Measurements from ENCODE around the gene SOHLH1. TPM values are rescaled to one million over a fixed set of nuclear protein-coding genes. Genes with fewer than 3 reads are reported as not detected.

The SOHLH1 gene, protein sequence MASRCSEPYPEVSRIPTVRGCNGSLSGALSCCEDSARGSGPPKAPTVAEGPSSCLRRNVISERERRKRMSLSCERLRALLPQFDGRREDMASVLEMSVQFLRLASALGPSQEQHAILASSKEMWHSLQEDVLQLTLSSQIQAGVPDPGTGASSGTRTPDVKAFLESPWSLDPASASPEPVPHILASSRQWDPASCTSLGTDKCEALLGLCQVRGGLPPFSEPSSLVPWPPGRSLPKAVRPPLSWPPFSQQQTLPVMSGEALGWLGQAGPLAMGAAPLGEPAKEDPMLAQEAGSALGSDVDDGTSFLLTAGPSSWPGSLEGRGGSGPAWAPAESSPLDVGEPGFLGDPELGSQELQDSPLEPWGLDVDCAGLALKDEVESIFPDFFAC
- not detected in 2 replicates for total RNA-seq (2014; rRNA removed; shearing (Covaris generic))

DNA sequence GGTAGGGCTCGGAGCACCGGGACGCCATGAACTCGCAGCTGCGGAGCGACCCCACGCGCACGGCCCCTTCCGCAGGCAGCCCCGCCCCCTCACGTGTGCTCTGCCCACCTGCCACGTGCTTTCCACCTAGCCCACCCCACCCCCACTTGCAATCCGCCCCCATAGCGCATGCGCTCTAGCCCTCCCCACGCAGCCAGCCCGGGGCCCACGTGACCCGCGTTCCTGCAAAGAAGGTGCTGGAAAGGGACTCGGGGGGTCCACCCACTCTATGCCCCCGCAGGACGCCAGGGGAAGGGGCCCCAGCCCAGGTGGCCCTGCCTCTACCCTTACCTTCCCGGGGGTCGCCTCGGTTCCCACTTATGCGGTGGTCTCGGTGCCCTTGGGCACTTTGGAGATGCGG lies at the start of gene SOHLH1:
Gene SOHLH1, minus strand, starts transcription at position 42 of the 400 bp plus-strand sequence. Its CDS starts 14 bp downstream, at position 28.
- Histone ChIP-seq H3K27me3 (ENCODE audit: control insufficient read depth, insufficient read depth, low read length) (peaks cover 2% of the 10 kb centered on the region; the same call in 1 of the 2 replicates), H3K4me3 (ENCODE audit: insufficient read depth, low read depth, low read length) (no peak within 1 kb of the TSS), H3K36me3 (replicated peaks; ENCODE audit: control insufficient read depth, insufficient read depth, low read length) (no peaks in the 10 kb centered on the region)
- DNase-seq, result no peak

- H3K4me3 ChIP-seq (ENCODE audit: insufficient read depth, low read depth, low read length), result no peak overlapping the region
- no peaks in the 10 kb centered on the region for H3K27me3 ChIP-seq (ENCODE audit: control insufficient read depth, insufficient read depth, low read length)
- H3K36me3 ChIP-seq (replicated peaks; ENCODE audit: control insufficient read depth, insufficient read depth, low read length), result no peaks in the 10 kb centered on the region
- no peak for DNase-seq
Observed at GRCh38 chr9:135748676-135749075, 49.4 kb upstream of the SOHLH1 start.

DNA sequence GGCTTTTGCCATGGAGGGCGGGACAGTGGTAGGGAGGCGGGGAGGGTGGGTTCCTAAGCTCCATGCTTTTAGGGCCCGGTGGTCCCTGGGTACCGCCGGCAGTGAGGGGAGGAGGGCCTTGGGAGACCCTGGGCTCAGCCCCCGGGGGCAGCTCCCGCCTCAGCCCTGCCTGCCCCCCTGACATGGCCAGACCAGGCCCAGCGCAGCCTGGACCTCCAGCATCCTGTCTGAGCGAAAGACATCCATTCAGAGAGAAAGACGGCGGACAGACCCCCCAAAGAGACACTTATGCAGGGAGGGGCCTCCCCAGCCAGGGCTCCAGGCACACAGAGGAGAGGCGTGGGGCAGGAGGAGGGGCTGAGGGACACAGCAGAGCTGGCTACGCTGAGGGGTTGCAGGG lies 48.0 kb upstream of the SOHLH1 start:
- H3K36me3 ChIP-seq (replicated peaks; ENCODE audit: control insufficient read depth, insufficient read depth, low read length), result no peaks in the 10 kb centered on the region
- peak; percentile 65 for DNase-seq
- H3K4me3 ChIP-seq (ENCODE audit: insufficient read depth, low read depth, low read length), result no peak overlapping the region

GRCh38 chr9:135746565-135746964 lies 47.3 kb upstream of the SOHLH1 start:
- no peak overlapping the region for H3K4me3 ChIP-seq (ENCODE audit: insufficient read depth, low read depth, low read length)
- DNase-seq, result peak; percentile 65
- no peaks in the 10 kb centered on the region for H3K27me3 ChIP-seq (ENCODE audit: control insufficient read depth, insufficient read depth, low read length)
- H3K36me3 ChIP-seq (replicated peaks; ENCODE audit: control insufficient read depth, insufficient read depth, low read length), result no peaks in the 10 kb centered on the region

More for the DNA sequence above, 48.0 kb upstream of the SOHLH1 start:
- no peaks in the 10 kb centered on the region for H3K27me3 ChIP-seq (ENCODE audit: control insufficient read depth, insufficient read depth, low read length)

GRCh38 chr9:135745686-135746324 lies 46.5 kb upstream of the SOHLH1 start:
- DNase-seq, result no peak
- no peak overlapping the region for H3K4me3 ChIP-seq (ENCODE audit: insufficient read depth, low read depth, low read length)
- no peaks in the 10 kb centered on the region for H3K36me3 ChIP-seq (replicated peaks; ENCODE audit: control insufficient read depth, insufficient read depth, low read length)
- H3K27me3 ChIP-seq (ENCODE audit: control insufficient read depth, insufficient read depth, low read length), result no peaks in the 10 kb centered on the region

DNA sequence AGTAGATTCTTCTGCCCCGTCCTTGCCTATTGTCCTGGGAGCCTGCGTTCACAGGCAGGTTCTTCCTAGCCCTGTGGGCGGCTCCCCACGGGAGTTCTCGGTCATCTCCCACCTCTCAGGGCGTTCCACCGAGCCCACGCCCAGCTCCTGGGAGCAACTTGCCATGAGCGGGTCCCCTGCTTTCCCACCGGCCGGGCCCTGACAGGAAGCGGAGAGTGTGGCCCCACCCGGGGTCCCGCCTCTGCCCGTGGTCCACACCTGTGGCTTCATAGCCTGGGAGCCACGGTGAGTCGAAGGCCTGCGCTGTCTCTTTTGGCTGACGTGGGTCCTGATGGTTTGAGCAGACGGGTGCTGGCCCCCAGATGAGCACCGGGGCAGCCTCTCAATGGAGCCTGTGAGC lies 45.9 kb upstream of the SOHLH1 start:
- Histone ChIP-seq H3K36me3 (replicated peaks; ENCODE audit: control insufficient read depth, insufficient read depth, low read length) (no peaks in the 10 kb centered on the region), H3K27me3 (ENCODE audit: control insufficient read depth, insufficient read depth, low read length) (no peaks in the 10 kb centered on the region), H3K4me3 (ENCODE audit: insufficient read depth, low read depth, low read length) (no peak overlapping the region)
- DNase-seq, result no peak

DNA sequence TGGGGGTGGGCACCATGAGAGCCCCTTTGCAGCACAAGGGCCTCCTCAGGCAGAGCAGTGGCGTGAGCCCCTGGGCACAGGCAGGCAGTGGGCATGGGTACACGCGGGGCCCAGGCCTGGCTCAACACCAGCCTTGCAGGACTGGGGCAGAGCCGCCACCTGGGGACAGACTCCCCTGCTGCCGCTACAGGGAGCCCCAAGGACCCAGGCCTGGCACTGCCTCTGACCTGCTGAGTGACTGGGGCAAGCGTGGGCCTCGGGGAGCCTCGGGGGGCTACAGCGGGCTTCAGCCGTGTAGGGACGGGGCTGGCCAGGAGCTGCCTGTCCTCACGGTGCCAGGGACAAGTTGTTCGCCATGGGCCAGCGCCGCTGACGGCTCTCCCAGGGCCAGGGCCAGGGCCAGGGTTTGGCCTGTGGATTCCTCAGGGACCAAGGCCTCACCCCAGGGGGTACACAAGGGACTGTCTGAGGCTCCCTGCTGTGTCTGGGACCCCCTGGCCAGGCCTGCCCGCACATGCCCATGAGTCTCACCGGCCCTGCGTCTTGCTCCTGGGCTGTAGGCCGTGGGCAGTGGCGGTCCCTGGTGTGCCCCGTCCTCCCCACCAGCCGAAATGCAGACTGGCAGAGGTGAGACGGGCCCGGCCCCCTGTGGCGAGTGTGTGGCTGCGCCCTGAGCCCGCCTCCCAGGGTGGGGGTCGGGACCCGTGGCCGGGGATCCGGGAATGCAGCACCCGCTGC lies 45.2 kb upstream of the SOHLH1 start:
- H3K4me3 ChIP-seq (ENCODE audit: insufficient read depth, low read depth, low read length), result no peak overlapping the region

DNA sequence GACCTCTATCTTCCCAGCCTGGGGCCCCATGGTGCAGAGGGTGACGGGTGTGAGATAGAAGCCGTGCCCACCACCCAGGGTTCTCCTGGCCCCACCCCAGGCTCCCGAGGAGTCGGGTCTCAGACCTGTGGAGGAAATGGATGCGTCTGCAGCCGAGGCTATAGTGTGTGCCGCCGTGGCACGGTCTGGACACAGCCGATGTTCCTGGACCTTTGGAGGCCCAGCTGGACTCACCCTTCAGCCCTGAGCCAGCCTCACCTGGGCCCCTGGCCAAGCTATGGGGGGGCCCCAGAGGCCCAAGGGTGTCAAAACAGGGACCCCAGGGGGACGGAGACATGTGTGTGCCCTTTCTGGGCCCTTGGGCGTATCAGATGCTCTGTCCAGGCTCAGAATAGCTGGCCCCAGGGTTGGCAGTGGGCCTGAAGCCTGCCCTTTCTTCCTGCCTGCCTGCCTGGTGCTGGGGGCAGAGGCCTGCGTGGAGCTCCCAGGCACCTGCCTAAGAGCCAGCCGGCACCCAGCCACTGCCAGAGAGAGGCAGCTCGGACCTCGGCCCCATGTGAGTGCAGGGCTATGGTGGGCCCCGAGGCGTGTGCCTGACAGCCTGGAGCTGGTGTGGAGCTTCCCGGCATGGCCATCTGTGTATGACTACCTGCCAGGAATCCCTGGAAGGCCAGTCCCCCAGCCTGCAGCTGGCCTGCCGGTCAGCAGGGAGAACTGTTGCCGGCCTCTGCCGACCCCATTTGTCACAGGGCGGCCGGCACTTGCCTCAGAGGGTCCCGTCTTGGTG lies 44.5 kb upstream of the SOHLH1 start:
- no peak for DNase-seq
- Histone ChIP-seq H3K27me3 (ENCODE audit: control insufficient read depth, insufficient read depth, low read length) (no peaks in the 10 kb centered on the region), H3K36me3 (replicated peaks; ENCODE audit: control insufficient read depth, insufficient read depth, low read length) (no peaks in the 10 kb centered on the region), H3K4me3 (ENCODE audit: insufficient read depth, low read depth, low read length) (no peak overlapping the region)

More for the DNA sequence above, 45.2 kb upstream of the SOHLH1 start:
- Histone ChIP-seq H3K27me3 (ENCODE audit: control insufficient read depth, insufficient read depth, low read length) (no peaks in the 10 kb centered on the region), H3K36me3 (replicated peaks; ENCODE audit: control insufficient read depth, insufficient read depth, low read length) (no peaks in the 10 kb centered on the region)
- DNase-seq, result no peak

GRCh38 chr9:135743021-135743420 lies 43.7 kb upstream of the SOHLH1 start:
- H3K4me3 ChIP-seq (ENCODE audit: insufficient read depth, low read depth, low read length), result no peak overlapping the region
- no peaks in the 10 kb centered on the region for H3K36me3 ChIP-seq (replicated peaks; ENCODE audit: control insufficient read depth, insufficient read depth, low read length)
- H3K27me3 ChIP-seq (ENCODE audit: control insufficient read depth, insufficient read depth, low read length), result no peaks in the 10 kb centered on the region
- DNase-seq, result no peak

GRCh38 chr9:135741276-135742219 lies 42.3 kb upstream of the SOHLH1 start:
- Histone ChIP-seq H3K36me3 (replicated peaks; ENCODE audit: control insufficient read depth, insufficient read depth, low read length) (no peaks in the 10 kb centered on the region), H3K4me3 (ENCODE audit: insufficient read depth, low read depth, low read length) (no peak overlapping the region), H3K27me3 (ENCODE audit: control insufficient read depth, insufficient read depth, low read length) (peaks cover 2% of the 10 kb centered on the region; the same call in 1 of the 2 replicates)
- peak; percentile 74 for DNase-seq

- no peak for DNase-seq
- Histone ChIP-seq H3K27me3 (ENCODE audit: control insufficient read depth, insufficient read depth, low read length) (peaks cover 2% of the 10 kb centered on the region; the same call in 1 of the 2 replicates), H3K4me3 (ENCODE audit: insufficient read depth, low read depth, low read length) (no peak overlapping the region), H3K36me3 (replicated peaks; ENCODE audit: control insufficient read depth, insufficient read depth, low read length) (no peaks in the 10 kb centered on the region)
Observed at GRCh38 chr9:135739271-135740220, 40.3 kb upstream of the SOHLH1 start.

DNA sequence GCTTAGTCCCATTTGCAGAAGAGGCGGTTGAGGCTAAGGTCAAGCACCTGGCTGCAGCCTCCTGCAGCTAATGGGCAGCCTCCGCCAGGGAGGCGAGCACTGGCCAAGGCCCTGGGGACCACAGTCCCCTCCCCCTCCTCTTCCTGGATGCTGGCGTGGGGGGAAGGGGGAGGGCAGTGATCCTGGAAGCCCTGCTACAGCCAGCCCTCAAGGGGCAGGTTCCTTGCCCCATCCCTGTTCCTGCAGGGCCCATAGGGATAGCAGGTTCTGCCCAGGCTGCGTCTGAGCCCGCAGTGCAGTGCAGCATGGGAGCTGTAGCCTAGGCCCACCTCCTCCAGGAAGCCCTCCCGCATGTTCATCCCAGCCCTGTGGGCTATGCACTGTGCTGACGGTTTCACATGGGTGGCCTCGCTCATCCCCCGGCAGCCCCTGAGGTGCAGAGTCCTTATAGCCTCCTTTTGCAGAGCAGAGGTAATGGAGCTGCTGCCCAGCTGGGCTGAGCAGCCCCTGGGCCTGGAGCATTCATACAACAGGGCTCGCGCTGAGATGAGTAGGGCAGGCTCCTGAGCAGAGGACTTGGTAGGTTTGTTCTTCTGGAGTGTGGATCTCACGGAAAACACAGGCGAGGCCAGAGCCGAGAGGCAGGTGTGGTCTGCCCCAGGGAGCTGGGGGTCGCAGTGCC lies 38.7 kb upstream of the SOHLH1 start:
- Histone ChIP-seq H3K36me3 (replicated peaks; ENCODE audit: control insufficient read depth, insufficient read depth, low read length) (no peaks in the 10 kb centered on the region), H3K27me3 (ENCODE audit: control insufficient read depth, insufficient read depth, low read length) (peaks cover 2% of the 10 kb centered on the region; the same call in 1 of the 2 replicates), H3K4me3 (ENCODE audit: insufficient read depth, low read depth, low read length) (no peak overlapping the region)
- peak; percentile 71 for DNase-seq

All from H7 (cell line).